Activated CD8-positive, alpha-beta memory T cell treated with anti-CD3 and anti-CD28 coated beads, Interleukin-2, amount 50 U/mL, for 4 hours (primary cell): Measurements from ENCODE around the gene SLAMF9.

Experiments
- DNase-seq: peaks from one replicate; pipeline ENCODE4 v3.0.0-alpha.2; 2020

SLAMF9 gene

DNA sequence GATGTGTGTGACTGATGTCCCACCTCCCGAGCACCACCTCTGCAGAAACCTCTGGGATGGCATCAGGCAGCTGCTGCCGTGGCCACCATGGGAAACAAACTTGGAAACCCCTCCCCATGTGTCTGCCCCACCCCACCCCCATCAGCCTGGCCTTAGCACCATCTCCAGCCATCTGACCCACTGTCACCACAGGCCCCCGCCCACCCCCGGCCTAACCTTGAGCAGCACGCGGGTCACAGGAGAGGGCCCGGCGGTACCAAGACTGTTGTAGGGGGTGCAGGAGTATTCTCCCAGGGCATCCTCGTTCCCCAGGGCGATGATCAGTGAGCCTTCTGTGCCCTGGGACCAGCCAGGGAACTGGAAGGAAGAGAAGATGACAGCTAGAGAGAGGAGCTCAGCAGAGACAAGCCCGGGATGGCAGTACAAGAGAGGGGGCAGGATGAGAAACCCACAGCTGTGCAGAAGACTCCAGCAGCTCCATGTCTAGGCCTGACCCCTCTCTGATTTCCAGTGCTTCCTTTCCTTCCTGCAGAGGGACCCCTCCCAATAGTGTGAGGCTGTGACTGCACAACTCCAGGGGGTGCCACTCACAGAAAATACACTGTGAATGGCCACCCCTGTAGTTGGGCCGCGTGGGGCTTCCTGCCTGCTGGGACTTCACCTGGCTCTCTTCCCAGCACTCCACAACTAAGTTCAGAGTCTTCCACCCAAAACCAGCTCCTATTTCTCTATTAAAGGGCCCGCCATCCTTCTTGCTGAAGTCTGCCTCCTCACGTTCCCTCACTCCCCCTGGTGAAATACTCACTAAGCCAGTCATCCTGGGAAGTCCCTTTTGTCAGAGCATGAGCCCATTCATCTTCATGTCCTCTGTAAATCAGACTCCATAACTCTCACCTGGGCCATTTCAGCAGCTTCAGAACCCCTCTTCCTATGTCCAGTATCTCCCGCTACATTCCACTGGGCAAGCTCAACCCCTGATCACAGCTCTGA is 21.4 kb downstream of the SLAMF9 start:
- no peak for DNase-seq

DNA sequence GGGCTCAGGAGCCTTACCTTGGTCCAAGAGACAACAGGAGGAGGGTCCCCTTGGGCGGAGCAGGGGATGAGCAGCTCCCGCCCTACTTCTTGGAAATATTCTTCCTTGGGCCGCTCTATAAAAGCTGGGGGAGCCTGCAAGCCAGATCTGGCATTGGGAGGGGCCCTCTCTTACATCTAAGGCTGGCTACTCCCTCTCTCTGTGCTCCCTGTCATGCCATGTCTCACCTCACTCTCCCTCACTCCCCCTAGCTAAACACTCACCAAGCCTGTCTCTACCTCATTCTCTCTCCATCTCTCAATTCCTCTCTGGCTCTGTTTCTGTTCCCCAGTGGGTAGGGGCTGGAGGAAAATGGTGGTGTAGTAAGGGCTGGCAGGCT is 22.3 kb downstream of the SLAMF9 start:
- no peak for DNase-seq

DNA sequence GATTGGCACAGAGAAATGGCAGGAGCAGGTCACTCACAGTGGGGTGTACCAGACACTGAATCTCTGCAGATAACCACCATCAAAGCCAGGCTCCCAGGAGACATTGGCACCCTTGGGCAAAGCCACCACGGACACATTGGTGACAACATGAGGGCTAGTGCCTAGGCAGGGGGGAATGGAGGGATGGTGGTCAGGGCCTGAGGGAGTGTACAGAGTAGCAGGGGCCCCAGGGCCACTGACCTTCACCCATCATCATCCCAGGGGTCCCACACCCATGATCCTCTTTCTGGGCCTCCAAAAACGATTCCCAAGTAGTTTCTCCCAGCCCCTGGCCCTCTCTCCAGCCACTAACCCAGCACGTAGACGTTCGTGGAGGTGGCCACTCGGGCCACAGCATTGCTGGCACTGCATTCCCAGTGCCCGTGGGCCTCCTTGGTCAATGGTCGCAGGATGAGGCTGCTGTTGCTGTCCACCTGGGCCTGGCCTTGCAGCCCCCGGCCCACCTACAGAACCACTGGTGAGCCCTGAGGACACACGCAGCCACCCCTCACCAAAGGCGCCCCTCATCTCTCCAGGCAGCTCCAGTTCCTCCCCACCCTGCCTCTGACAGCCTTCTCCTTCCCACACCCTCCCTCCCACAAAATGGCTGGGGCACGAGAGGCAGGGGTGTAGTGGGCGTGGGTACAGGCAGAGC is 22.8 kb downstream of the SLAMF9 start:
- no peak for DNase-seq

DNA sequence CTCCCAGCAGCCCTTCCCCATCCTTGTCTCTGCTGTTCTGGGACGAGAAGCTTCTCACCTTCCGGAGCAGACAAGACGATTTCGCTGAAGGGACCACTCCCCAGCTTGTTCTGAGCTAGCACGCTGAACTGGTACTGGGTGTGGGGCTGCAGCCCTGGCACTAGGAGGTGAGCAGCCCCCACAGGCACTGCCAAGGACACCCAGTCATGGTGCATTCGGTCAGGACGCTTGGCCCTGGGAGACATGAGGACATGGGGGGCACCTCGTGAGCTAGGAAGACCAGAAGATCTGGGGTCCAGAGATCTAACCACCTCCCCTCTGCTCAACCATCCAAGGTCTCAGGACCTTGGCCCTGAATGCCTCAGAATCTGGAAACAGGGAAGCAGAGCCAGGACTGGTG is 23.4 kb downstream of the SLAMF9 start:
- no peak for DNase-seq

DNA sequence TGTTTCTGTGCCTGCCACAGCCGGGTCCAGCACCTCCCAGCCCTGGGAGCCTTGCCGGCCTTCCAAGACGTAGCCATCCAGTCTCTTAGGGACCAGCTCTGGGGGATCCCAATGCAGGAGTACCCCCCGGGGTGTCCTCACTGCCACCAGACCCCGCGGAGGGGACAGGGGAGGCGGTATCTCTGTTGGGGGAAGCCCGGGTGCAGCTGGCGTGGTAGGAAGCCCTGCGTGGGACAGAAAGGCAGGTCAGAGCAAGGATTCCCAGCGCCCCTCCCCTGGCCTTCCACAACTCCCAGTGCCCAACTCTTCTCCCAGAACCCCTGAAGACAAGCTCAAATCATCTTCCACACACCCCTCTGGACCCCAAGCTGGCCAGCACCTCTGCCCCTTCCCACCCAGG is 23.8 kb downstream of the SLAMF9 start:
- no peak for DNase-seq

DNA sequence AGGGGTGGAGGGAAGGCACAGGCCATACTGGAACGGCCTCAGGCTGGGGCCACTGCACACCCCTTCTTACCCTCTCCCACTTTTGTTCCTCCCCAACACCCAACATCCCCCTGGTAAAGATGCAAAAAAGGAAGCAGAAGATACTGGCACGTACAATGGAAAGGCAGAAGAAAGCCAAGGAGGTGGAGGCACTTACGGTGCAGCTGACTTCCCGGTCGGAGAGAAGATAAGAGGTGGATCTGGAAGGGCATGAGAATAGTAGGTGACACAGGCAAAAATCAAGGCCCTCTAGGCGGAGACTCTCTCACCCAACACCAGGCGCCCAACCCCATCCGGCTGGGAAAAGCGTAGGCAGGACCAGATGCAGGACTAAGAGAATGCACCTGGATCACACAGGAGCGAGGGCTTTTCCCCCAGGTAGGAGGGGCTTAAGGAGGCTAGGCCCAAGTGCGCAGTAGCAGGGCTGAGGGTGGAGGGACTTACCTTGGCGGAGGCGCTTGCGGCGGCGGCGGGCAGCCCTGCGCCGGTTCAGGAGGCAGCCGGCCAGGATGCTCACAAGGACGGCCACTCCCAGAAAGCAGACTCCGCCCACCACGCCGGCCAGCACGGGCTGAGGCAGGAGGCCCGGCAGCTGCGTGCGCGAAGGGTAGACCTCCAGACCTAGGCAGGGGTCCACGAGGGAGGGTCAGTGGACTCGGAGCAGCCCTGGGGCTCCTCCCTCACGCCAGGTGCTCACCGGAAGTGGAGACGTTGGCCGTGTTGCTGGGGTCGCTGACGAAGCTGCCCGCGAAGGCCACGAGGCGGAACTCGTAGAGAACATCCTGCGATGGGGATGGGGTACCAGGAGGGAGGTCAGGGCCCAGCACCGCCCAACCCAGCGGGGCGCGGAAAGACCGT is 24.6 kb downstream of the SLAMF9 start:
- no peak for DNase-seq

DNA sequence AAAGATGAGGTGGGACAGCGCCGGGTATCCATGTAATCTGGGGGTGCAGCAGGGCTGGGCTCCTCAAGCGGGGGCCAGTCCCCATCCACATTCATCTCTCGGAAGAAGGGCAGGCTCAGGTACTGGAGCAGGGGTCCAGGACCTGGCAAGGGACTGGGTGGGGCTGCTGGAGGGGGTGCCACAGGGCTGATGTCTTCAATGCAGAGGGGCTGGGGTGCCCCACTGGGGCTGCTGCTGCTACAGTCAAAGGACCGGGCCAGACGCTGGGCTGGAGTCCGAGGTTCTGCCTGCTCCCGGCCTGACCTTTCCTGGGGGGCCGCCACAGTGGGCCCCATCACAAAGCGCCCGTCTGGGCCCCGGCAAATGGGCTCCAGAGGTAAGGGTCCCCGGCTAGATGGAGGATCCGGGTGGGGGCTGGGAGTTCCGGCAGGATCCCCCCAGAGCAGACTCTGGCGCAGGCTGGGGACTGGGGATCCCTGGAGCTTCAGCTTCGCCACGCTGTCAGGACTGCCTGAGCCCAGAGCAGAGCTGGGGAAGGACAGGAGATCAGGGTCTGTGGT is 25.5 kb downstream of the SLAMF9 start:
- DNase-seq = no peak

DNA sequence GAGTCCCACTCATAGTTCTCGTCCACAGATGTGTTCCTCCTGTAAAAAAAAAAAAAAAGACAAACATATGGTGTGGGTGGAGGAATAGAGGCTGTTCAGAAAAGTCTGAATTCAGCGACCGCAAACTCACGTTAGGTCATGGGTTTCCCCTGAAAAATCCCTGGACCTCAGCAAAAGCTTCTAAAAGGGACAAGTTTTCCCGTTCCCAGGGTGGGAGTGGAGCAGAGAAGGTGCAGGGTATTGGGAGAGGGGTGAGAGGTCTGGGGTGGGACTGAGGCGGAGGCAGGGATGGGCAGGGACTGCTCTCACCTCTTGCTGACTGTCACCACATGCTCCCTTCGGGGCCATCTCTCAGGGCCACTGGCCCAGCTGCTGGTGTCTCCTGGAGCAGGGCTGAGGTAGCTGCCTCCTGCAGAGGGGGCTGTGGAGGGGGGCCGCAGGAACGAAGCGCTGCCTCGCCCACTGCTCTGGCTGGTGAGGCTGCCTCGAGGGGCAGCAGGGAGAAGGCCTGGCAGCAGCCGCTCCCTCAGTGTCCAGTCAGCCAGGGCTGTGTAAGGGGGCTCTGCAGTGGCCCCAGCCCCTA is 26.1 kb downstream of the SLAMF9 start:
- DNase-seq = no peak

DNA sequence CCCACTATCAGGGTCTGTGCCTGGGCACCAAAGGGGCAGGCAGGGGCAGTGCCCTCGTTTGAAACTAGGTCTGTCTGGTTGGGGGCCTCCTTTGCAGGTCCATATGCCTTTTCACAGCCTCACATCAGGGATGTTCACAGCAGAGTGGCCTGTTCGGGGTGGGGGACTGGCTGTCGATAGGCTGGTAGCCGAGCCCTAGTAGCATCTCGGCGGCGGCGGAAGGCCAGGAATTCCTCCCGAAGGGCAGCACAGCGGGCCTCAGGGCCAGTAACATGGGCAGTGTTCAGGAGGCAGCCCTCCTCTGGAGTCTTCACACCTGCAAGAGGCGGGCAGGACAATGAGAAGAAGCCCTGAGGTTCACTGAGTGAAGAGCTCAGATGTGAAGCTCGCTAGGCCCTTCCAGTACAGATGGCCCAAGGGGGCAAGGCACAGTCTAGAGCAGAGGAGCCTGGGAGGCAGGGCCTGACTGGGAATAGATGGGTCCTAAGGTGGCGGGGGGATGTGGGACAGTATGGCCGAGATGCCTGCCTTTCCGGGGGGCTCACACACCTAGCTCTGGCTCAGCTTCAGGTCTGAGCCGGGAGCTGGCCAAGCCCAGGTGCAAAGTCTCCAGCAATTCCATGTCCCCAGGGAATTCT is 26.7 kb downstream of the SLAMF9 start:
- no peak for DNase-seq

DNA sequence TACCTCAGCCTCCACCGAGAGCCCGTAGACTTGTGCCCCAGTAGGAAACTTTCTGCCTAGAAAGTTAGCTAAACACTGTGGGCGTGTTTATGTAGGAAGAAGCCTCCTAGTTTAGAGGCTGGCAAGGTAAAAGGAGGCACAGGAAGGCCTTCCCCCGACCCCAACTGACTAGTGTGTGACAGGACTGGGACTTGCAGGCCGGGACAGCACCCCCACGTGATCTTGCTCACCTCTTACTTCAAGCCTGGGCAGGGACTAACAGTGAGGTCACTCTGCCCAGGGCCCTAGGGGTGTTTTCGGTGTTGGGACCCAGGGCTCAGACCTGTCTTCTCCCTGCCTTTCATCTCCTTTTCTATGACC is 28.3 kb downstream of the SLAMF9 start:
- no peak for DNase-seq

DNA sequence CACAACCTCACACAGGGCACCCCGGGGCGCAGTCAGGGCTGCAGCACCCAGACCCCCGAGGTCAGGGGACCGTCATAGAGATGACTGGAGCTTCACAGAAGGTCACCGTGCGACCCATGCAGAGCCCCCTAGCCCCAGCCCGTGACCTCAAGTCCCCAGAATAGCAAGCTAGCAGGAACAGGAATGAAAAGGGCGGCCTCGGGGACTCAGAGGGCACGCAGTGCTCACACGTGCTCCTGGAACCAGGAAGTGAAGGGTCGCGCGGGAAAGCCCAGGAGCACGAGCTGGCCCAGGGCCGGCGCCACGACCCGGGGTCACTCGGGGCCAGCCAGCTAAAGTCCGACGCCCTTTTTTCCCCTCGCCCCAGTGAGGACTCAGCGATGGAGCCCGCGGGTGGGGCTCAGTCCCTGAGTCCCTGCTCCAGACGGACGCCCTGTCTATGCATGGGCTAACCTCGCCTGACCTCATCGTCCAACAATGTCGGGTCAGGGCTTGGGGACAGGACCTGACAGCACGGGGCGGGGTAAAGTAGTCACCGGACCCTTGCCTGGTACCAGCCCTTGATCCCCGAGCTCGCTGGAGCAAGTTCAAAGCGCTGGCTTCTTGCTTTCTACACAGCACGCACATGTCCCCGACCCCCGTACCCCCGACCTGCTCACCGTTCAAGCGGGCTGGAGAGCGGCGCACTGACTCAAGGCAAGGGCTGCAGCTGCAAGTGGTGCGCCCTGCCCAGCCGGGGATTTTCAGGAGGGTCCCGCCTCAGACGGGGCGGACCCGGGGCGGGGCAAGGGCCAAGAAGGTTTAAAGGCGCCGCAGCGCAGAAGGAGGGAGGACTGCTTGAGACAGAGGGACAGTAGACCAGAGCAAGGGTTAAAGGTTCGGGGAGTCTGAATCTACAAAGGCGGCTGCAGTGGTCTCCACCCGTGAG is 29.0 kb downstream of the SLAMF9 start, which contains the start of gene TAGLN2:
TSS of gene TAGLN2 (minus strand) at position 717 of the 928 bp plus-strand sequence. CDS start 4,998 bp downstream, outside the sequence.
- DNase-seq = peak; percentile 92

DNA sequence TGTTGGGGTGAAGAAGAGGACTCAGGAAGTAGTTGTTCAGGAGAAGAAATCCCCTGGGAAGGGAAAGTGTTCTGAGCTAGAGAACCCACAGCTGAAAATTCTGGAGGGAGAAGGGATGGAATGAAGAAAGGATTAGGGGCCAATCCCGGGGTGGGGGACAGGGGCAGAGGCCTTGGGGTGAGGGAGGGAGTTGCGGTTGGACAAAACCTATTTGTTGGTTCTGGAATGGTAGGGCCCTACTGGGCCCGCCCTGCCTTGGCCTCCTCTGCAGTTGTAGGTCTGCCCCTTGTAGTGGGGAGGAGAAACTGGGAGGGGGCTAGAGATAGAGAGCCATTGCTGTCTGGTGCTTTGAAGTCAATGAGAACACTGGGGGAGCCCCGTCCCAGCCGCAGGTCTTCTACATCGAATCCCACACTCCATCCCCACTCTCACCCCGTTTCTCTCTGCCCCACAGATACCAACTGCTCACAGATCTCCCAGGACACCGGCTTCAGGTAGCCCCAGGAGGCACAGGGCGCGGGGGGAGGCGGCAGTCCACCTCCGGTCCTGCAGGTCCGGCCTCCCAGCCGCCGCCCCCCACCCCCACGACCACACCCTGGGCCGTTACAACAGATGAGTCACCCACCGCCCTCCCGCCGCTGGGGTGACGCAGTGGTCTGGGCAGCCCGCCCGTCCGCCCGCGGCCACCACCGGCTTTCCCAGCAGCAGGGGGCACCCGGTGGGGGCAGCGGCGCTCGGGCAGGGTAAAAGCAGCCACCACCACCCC is 29.8 kb downstream of the SLAMF9 start:
- DNase-seq = peak; percentile 57

DNA sequence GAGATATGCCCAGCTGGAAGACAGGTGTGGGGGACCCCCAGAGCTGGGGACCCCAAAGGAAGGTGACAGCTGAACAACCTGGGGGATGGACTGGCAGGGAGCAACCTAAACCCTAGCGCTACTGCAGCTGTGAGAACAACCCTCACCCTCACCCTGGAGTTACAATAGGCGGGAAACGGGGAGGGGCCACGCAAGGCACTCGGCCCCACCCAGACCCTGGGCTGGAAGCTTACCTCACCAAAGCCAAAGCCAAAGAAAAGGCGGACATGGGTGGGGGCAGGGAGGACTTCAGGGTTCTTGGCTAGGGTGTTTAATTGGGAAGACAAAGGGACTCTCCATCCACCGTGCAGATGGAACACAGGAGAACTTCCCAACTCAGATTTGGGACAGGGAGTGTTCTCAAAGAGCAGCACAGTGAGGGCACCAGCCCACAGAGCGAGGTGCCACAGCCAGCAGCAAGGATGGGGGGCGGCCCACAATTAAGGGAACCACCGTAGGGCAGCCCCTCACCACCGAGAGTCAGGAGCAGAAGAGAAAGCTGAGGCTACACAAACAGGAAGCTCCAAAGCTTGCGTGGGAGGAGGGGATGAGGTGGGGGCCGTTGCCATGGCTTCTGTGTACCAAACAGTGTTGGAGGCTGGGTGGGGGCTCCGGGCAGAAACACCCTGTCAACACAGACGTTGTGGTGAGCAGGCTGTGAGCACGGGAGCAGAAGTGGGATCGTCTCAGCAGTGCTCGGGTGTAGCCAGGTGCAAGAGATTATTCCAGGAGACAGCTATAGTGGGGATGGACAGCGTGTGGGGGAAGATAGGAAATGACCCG is 30.6 kb downstream of the SLAMF9 start:
- peak; percentile 78 for DNase-seq

DNA sequence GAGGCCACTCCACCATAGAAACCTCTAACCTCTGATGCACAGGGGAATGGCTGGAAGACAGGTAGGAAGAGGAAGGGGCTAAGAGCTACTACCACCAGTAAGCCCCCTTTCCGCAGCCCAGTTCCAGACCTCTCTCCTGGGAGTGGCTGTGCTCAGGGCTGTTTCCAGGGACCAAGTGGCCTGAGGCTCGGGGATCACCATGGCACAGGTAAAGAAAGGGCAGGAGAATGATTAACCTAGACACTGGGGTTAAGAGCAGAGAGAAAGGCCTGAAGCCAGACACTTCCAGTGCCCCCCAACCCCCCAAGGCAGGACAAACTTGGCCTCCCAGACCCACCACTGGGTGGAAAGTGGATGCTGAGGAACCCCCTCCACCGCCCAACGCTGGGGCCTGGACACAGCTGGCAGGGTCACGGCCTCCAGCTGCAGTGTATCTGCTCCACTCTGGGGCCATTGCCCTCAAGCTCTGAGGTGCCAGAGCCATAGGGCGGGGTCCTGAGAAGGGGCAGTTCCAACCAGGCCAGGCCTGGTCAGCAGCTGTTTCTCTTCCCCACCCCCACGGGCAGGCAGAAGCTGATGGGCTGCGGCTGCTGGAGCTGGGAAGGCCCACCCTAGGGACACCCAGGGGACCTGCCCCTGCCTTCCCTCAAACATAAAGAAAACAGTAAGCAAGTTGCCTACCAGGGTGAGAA is 31.4 kb downstream of the SLAMF9 start:
- DNase-seq = no peak

DNA sequence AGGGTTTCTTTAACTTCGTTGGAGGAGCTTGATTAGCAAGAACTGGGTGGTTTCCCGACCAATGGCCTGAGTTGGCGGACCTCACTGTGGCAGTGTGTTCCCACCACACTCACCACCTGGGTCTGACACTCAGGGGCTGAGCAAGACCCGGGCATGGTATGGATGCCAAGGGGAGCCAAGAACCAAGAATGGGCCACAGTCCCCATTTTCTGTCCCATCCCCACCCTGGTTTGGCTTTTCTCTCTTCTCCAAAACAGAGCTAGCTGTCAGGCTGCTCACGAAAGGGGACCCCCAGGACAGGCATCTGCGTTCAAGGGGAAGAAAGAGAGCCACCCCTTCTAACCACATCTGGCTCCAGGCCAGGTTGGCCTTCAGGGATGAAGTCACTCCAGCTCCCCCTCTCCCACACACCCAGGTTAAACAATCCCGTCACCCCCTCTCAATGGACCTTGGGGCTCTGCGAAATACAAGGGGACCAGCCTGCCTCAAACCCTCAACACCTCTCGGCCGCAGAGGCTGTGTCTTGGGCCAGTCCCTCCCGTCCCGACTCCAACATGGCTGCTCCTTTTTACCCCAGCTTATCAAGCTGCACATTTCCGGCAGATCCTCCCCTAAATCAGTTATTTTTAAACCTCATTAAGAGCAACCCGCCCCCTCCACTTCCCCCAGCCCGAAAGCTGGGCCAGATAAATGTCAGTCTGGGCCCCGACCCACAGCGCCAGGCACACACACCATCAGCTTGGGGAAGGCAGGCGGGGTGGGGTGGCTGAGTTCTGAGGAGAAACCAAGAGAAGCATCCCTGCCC is 32.1 kb downstream of the SLAMF9 start:
- DNase-seq = no peak

DNA sequence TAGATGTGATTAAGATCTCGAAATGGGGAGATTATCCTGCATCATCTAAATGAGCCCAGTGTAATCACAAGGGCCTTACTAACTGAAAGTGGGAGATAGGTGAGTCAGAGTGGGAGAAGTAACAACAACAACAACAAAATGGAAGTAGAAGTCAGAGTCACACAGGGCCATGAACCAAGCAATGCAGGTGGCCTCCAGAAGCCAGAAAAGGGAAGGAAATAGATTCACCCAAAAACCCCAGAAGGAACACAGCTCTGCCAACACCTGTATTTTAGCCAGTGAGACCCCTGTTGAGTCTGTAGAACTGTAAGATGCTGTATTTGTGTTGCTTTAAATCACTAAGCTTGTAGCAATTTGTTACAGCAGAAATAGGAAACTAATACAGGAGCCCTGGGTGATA is 32.8 kb downstream of the SLAMF9 start:
- DNase-seq = no peak

DNA sequence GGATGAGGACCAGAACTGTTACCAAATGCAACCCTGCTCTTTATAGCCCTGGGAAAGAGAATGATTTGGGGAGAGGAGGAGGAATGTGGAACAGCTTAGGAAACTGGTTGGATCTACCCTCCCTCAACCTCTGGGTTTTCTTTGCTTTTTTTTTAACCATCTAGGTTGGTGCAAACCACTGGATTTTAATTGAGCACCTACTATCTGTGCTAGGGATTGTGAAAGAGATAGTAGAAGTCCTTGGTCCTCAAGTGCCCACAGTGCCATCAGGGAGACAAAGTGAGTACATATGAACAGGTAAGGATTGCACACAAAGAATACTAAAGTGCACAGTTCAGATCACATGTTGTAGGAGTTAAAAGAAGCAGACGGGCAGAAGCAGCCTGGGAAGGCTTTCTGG is 33.4 kb downstream of the SLAMF9 start:
- DNase-seq = no peak
